PC-9 (cell line): ENCODE data around the gene TNFRSF8. TPM values are rescaled to one million over a fixed set of nuclear protein-coding genes. Genes with fewer than 3 reads are reported as not detected.

ENCODE experiments used
- BruUV-seq: library from RNA; stranded (reverse); fragments of 400-500 nt; replicated peaks from 2 replicates; lab custom pipeline; 2021; lab: Mats Ljungman, UMichigan
- CTCF ChIA-PET: fragments of 300-600 bp; sonication (Branson Sonifier 250); formaldehyde crosslinking; loops from one replicate; lab custom pipeline; 2022; ENCODE audit warnings: antibody characterized with exemption; lab: Charles Lee
- POLR2A ChIA-PET: fragments of 300-600 bp; sonication (Branson Sonifier 250); formaldehyde crosslinking; loops from one replicate; lab custom pipeline; 2022; ENCODE audit warnings: antibody characterized with exemption; ENCODE audit not compliant: unreplicated experiment; lab: Charles Lee
- DNase-seq, 2 experiments: peaks; one replicate each; pipeline versions ENCODE4 v3.0.0 to v3.0.0-alpha.2; 2015 to 2022; ENCODE audit warnings: mixed read lengths in 1 of 2
- H2AFZ ChIP-seq: fragments of 200-600 bp; sonication (generic); 2 replicates; pipeline ENCODE4 v1.8.1; 2017; ENCODE audit warnings: antibody characterized with exemption
- H3F3A ChIP-seq: fragments of 200-600 bp; sonication (generic); 2 replicates; pipeline ENCODE4 v1.8.1; 2017; ENCODE audit warnings: antibody characterized with exemption, mild to moderate bottlenecking, low read depth; ENCODE audit not compliant: insufficient read depth
- H3K27ac ChIP-seq: fragments of 200-600 bp; sonication (generic); 2 replicates; pipeline ENCODE4 v1.6.1; 2016; ENCODE audit warnings: mixed run types
- H3K27me3 ChIP-seq: fragments of 200-600 bp; sonication (generic); 2 replicates; pipeline ENCODE4 v1.6.1; 2016; ENCODE audit warnings: low read depth, mixed run types; ENCODE audit not compliant: insufficient read depth
- H3K36me3 ChIP-seq: fragments of 200-600 bp; sonication (generic); 2 replicates; pipeline ENCODE4 v1.6.1; 2016; ENCODE audit warnings: low read depth, mixed run types
- H3K4me1 ChIP-seq: fragments of 200-600 bp; sonication (generic); replicated peaks from 2 replicates; pipeline ENCODE4 v1.6.1; 2016; ENCODE audit warnings: mixed run types; ENCODE audit not compliant: insufficient read depth
- H3K4me2 ChIP-seq: fragments of 200-600 bp; sonication (generic); 2 replicates; pipeline ENCODE4 v1.6.1; 2017; ENCODE audit warnings: mixed run types
- H3K4me3 ChIP-seq: fragments of 200-600 bp; sonication (generic); 2 replicates; pipeline ENCODE4 v1.6.1; 2016; ENCODE audit warnings: mixed run types
- H3K79me2 ChIP-seq: fragments of 200-600 bp; sonication (generic); 2 replicates; pipeline ENCODE4 v1.6.1; 2017; ENCODE audit warnings: low read depth, mixed run types
- H3K9me2 ChIP-seq: fragments of 200-600 bp; sonication (generic); 2 replicates; pipeline ENCODE4 v1.8.1; 2017; ENCODE audit warnings: mild to moderate bottlenecking; ENCODE audit not compliant: insufficient read depth
- H3K9me3 ChIP-seq: fragments of 200-600 bp; sonication (generic); 2 replicates; pipeline ENCODE4 v1.8.1; 2016; ENCODE audit warnings: low read depth; ENCODE audit not compliant: insufficient read depth
- H4K20me1 ChIP-seq: fragments of 200-600 bp; sonication (generic); 2 replicates; pipeline ENCODE4 v1.8.1; 2017; ENCODE audit not compliant: insufficient read depth
- CTCF ChIP-seq: fragments of 200-600 bp; sonication (generic); conservative IDR thresholded peaks from 2 replicates; pipeline ENCODE4 v1.6.1; 2017; ENCODE audit warnings: mixed run types, antibody characterized with exemption, mild to moderate bottlenecking, moderate library complexity
- EZH2 ChIP-seq: fragments of 200-600 bp; sonication (generic); IDR thresholded peaks from 2 replicates; pipeline ENCODE4 v1.8.0; 2017; ENCODE audit warnings: antibody characterized with exemption, low read depth
- intact Hi-C: fragments of 100-400 bp; cut with micrococcal nuclease; formaldehyde crosslinking; loops from one replicate; pipeline ENCODE4 v1.10.0; 2022; ENCODE audit not compliant: unreplicated experiment
- total RNA-seq: library from RNA; stranded (reverse); gene quantifications from 2 replicates; pipeline ENCODE4 v1.2.3, GENCODE V29; 2021

TNFRSF8 gene
- total RNA-seq, 1 experiment from 2014 or later, result not detected

GRCh38 chr1:12047120-12047876, 15.8 kb upstream of the TNFRSF8 start:
- Histone ChIP-seq H3K9me3 (no peaks in the 10 kb centered on the region), H3K9me2 (no peaks in the 10 kb centered on the region), H3K27me3 (no peaks in the 10 kb centered on the region), H2AFZ (no peak overlapping the region), H3K36me3 (no peaks in the 10 kb centered on the region), H3K79me2 (no peaks in the 10 kb centered on the region), H3K27ac (no peak overlapping the region), H4K20me1 (no peaks in the 10 kb centered on the region), H3K4me1 (peaks cover 6% of the 10 kb centered on the region; the same call in 1 of the 2 replicates), H3K4me3 (no peak overlapping the region), H3K4me2 (no peak overlapping the region), H3F3A (no peaks in the 10 kb centered on the region)
- no peak for DNase-seq
- intact Hi-C loops, result no loop called here
- POLR2A ChIA-PET, result no interaction called here
- TF ChIP-seq EZH2, result no peak
- no peak for TF ChIP-seq CTCF
- no TSS peak for BruUV-seq
- CTCF ChIA-PET, result no interaction called here

GRCh38 chr1:12048372-12048771, 14.7 kb upstream of the TNFRSF8 start:
- Histone ChIP-seq H2AFZ (no peak overlapping the region), H3K27me3 (no peaks in the 10 kb centered on the region), H3K79me2 (no peaks in the 10 kb centered on the region), H3K9me3 (no peaks in the 10 kb centered on the region), H3K4me3 (no peak overlapping the region), H3K27ac (no peak overlapping the region), H3K4me1 (peaks cover 7% of the 10 kb centered on the region; the same call in 1 of the 2 replicates), H3F3A (no peaks in the 10 kb centered on the region), H3K36me3 (no peaks in the 10 kb centered on the region), H3K4me2 (no peak overlapping the region), H4K20me1 (no peaks in the 10 kb centered on the region), H3K9me2 (no peaks in the 10 kb centered on the region)
- no TSS peak for BruUV-seq
- CTCF ChIA-PET, result no interaction called here
- no peak for DNase-seq
- POLR2A ChIA-PET, result no interaction called here
- intact Hi-C loops, result no loop called here
- TF ChIP-seq CTCF, result no peak
- no peak for TF ChIP-seq EZH2

GRCh38 chr1:12049616-12050015, 13.5 kb upstream of the TNFRSF8 start:
- TF ChIP-seq CTCF, result no peak
- TF ChIP-seq EZH2, result no peak
- H3K4me3 ChIP-seq, result no peak overlapping the region
- H2AFZ ChIP-seq, result no peak overlapping the region

More at GRCh38 chr1:12049616-12050015, 13.5 kb upstream of the TNFRSF8 start:
- no TSS peak for BruUV-seq
- ChIA-PET CTCF (no interaction called here), POLR2A (no interaction called here)
- no peaks in the 10 kb centered on the region for H3K27me3 ChIP-seq
- no peaks in the 10 kb centered on the region for H3K79me2 ChIP-seq
- no peaks in the 10 kb centered on the region for H3F3A ChIP-seq
- DNase-seq, result no peak
- intact Hi-C loops, result no loop called here
- no peak overlapping the region for H3K4me2 ChIP-seq
- H3K9me2 ChIP-seq, result no peaks in the 10 kb centered on the region
- no peak overlapping the region for H3K27ac ChIP-seq
- no peaks in the 10 kb centered on the region for H3K36me3 ChIP-seq
- H4K20me1 ChIP-seq, result no peaks in the 10 kb centered on the region
- peaks cover 7% of the 10 kb centered on the region; the same call in 1 of the 2 replicates for H3K4me1 ChIP-seq
- no peaks in the 10 kb centered on the region for H3K9me3 ChIP-seq
